Neutrophil (primary cell): Measurements from ENCODE around the gene FAM114A1.

Source experiments
- H3K27ac ChIP-seq: fragments of 200-600 bp; sonication (generic); 2 replicates; pipeline ENCODE4 v1.5.1; 2016; ENCODE audit warnings: mild to moderate bottlenecking, moderate library complexity
- H3K27me3 ChIP-seq: fragments of 200-600 bp; sonication (generic); 2 replicates; pipeline ENCODE4 v1.6.0; 2016; ENCODE audit warnings: mild to moderate bottlenecking
- H3K36me3 ChIP-seq: fragments of 200-600 bp; sonication (generic); 2 replicates; pipeline ENCODE4 v1.5.1; 2017
- H3K4me1 ChIP-seq, 2 experiments: fragments of 200-600 bp in 1 of 2; sonication (generic) in 1 of 2; 1 replicate in 1 of 2; 2 replicates in 1 of 2; pipeline versions ENCODE4 v1.5.1 to v1.6.1; 2013 to 2016; ENCODE audit warnings: low read depth in 1 of 2, low read length in 1 of 2, mild to moderate bottlenecking in 1 of 2, moderate library complexity in 1 of 2; ENCODE audit not compliant: control insufficient read depth in 1 of 2, insufficient read depth in 1 of 2
- H3K4me3 ChIP-seq, 2 experiments: fragments of 200-600 bp in 1 of 2; sonication (generic) in 1 of 2; 1 replicate in 1 of 2; 2 replicates in 1 of 2; pipeline ENCODE4 v1.5.1; 2013 to 2016; ENCODE audit warnings: low read depth in 1 of 2, low read length in 1 of 2, mild to moderate bottlenecking in 1 of 2, moderate library complexity in 1 of 2
- H3K9me3 ChIP-seq: fragments of 200-600 bp; sonication (generic); 2 replicates; pipeline ENCODE4 v1.5.1; 2016
- TF ChIP-seq, protein P1 (sequence below): fragments of 200-600 bp; sonication (generic); IDR thresholded peaks from 2 replicates; pipeline ENCODE4 v1.5.1; 2016; ENCODE audit warnings: antibody characterized with exemption

The FAM114A1 gene

DNA sequence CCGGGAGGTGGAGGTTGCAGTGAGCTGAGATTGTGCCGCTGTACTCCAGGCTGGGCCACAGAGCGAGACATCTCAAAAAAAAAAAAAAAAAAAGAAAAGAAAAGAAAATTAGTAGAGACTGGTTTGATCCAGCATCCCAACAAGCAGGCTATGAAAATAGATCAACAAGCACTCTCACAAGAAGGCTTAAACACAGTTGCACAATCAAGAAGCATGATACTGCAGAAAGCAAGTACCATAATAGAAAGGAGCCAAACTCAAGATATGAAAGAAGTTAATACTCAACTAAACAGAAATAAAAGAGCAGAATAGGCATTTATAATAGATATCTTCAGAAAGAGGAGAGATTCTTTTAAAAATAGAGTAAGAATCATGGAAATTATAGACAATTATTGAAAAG, 21.6 kb upstream of the FAM114A1 start:
- TF ChIP-seq, protein P1, sequence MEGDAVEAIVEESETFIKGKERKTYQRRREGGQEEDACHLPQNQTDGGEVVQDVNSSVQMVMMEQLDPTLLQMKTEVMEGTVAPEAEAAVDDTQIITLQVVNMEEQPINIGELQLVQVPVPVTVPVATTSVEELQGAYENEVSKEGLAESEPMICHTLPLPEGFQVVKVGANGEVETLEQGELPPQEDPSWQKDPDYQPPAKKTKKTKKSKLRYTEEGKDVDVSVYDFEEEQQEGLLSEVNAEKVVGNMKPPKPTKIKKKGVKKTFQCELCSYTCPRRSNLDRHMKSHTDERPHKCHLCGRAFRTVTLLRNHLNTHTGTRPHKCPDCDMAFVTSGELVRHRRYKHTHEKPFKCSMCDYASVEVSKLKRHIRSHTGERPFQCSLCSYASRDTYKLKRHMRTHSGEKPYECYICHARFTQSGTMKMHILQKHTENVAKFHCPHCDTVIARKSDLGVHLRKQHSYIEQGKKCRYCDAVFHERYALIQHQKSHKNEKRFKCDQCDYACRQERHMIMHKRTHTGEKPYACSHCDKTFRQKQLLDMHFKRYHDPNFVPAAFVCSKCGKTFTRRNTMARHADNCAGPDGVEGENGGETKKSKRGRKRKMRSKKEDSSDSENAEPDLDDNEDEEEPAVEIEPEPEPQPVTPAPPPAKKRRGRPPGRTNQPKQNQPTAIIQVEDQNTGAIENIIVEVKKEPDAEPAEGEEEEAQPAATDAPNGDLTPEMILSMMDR = no peak
- Histone ChIP-seq H3K36me3 (peaks cover 31% of the 10 kb centered on the region), H3K27ac (peak overlapping the region; percentile 74), H3K27me3 (no peaks in the 10 kb centered on the region), H3K9me3 (no peaks in the 10 kb centered on the region), H3K4me3 (no peak overlapping the region), H3K4me1 (peaks cover 20 to 22% of the 10 kb centered on the region in 2 experiments)

DNA sequence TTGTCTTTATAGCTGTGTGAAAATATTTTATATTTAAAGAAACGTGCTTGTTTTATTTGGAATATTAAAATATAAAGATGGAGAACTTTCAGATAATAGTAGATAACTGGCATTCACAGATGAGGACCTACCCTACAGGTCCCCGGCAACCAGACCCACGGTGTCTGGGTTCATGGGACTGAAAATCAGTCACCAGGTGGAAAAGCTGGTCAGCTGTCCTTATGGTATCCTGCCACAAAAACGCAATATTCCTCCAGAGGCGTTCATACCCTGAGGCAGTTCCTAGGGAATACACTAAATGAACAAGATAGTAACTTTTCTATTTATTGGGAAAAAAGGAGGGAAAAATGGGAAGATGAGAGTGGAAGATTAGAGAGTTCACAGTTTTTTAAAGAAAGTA, 12.1 kb upstream of the FAM114A1 start:
- H3K27ac ChIP-seq = peak overlapping the region; percentile 96
- TF ChIP-seq, protein P1 = no peak
- no peaks in the 10 kb centered on the region for H3K9me3 ChIP-seq
- H3K4me3 ChIP-seq = peak overlapping the region; percentile 69 to 77
- no peaks in the 10 kb centered on the region for H3K27me3 ChIP-seq
- H3K36me3 ChIP-seq = no peaks in the 10 kb centered on the region
- H3K4me1 ChIP-seq = peaks cover 56 to 67% of the 10 kb centered on the region in 2 experiments

GRCh38 chr4:38856046-38856445, 11.6 kb upstream of the FAM114A1 start:
- Histone ChIP-seq H3K4me1 (peaks cover 62 to 73% of the 10 kb centered on the region in 2 experiments), H3K27ac (peak overlapping the region; percentile 96), H3K36me3 (no peaks in the 10 kb centered on the region), H3K9me3 (no peaks in the 10 kb centered on the region), H3K27me3 (no peaks in the 10 kb centered on the region), H3K4me3 (peak overlapping the region; percentile 69 to 77)
- TF ChIP-seq, protein P1 = no peak

- peak within 1 kb of the TSS; percentile 69 to 77 for H3K4me3 ChIP-seq
- H3K36me3 ChIP-seq = no peaks in the 10 kb centered on the region
- no peaks in the 10 kb centered on the region for H3K27me3 ChIP-seq
- H3K4me1 ChIP-seq = peaks cover 63 to 73% of the 10 kb centered on the region in 2 experiments
- no peaks in the 10 kb centered on the region for H3K9me3 ChIP-seq
- H3K27ac ChIP-seq = peak within 1 kb of the TSS; percentile 96
- TF ChIP-seq, protein P1 = peak; percentile 95
Observed at GRCh38 chr4:38856524-38857337, 10.9 kb upstream of the FAM114A1 start, which contains the start of gene TLR6. Gene TLR6, minus strand, starts transcription at chr4:38856817. Its CDS starts 27,344 bp downstream, at chr4:38829473.

- H3K4me1 ChIP-seq = peaks cover 63 to 73% of the 10 kb centered on the region in 2 experiments
- TF ChIP-seq, protein P1 = no peak
- H3K36me3 ChIP-seq = no peaks in the 10 kb centered on the region
- peak overlapping the region; percentile 69 to 77 for H3K4me3 ChIP-seq
- H3K27ac ChIP-seq = peak overlapping the region; percentile 96
- H3K27me3 ChIP-seq = no peaks in the 10 kb centered on the region
- H3K9me3 ChIP-seq = no peaks in the 10 kb centered on the region
Observed at GRCh38 chr4:38857354-38858096, 10.1 kb upstream of the FAM114A1 start.
